Naive thymus-derived CD8-positive, alpha-beta T cell (primary cell): Measurements from ENCODE around the gene MRPS31. TPM values are rescaled to one million over a fixed set of nuclear protein-coding genes. Genes with fewer than 3 reads are reported as not detected.

ENCODE experiments used
- ATAC-seq, 2 donors: fragments of 150-1000 bp; cut with Tn5 transposase in 1 of 2; sonication (Bioruptor Pico), chemical (Tn5 transposase) in 1 of 2; 1 replicate in 1 of 2; 2 replicates in 1 of 2; pipeline ENCODE4 v1.10.0; 2021; ENCODE audit warnings: mild to moderate bottlenecking in 2 of 2, moderate library complexity in 2 of 2
- POLR2A ChIA-PET: fragments of 350-600 bp; sonication (Branson Sonifier 250); formaldehyde crosslinking; loops from one replicate; lab custom pipeline; 2021; ENCODE audit warnings: antibody characterized with exemption; lab: Charles Lee
- DNase-seq, 10 donors: peaks; one replicate each; pipeline versions ENCODE4 v3.0.0 to v3.0.0-alpha.2; 2020 to 2022
- H3K27ac Mint-ChIP-seq, 10 donors: one replicate each; pipeline ENCODE4 v1.8.0; 2020 to 2022; ENCODE audit warnings: mild to moderate bottlenecking in 10 of 10, mixed read lengths in 10 of 10, moderate library complexity in 4 of 10, inconsistent platforms in 1 of 10
- H3K27me3 Mint-ChIP-seq, 5 donors: one replicate each; pipeline ENCODE4 v1.8.0; 2021 to 2022; ENCODE audit warnings: mixed read lengths in 5 of 5
- H3K36me3 Mint-ChIP-seq, 3 donors: one replicate each; pipeline ENCODE4 v1.8.0; 2020 to 2022; ENCODE audit warnings: mixed read lengths in 3 of 3, mild to moderate bottlenecking in 2 of 3, inconsistent platforms in 1 of 3
- H3K4me1 Mint-ChIP-seq, 4 donors: one replicate each; pipeline ENCODE4 v1.8.0; 2021 to 2022; ENCODE audit warnings: mixed read lengths in 4 of 4
- H3K4me3 Mint-ChIP-seq, 10 donors: one replicate each; pipeline ENCODE4 v1.8.0; 2020 to 2022; ENCODE audit warnings: mild to moderate bottlenecking in 10 of 10, mixed read lengths in 10 of 10, moderate library complexity in 6 of 10, inconsistent platforms in 1 of 10
- H3K9me3 Mint-ChIP-seq, 9 donors: one replicate each; pipeline ENCODE4 v1.8.0; 2020 to 2022; ENCODE audit warnings: mixed read lengths in 9 of 9, mild to moderate bottlenecking in 3 of 9, inconsistent platforms in 1 of 9, moderate library complexity in 1 of 9
- microRNA-seq: library from miRNA; unstranded; fragments of <30 nt; microRNA quantifications from one replicate; pipeline ENCODE4 v1.2.0, GENCODE V29; 2022; ENCODE audit warnings: borderline microRNAs expressed
- polyA plus RNA-seq, 3 donors: library from polyadenylated mRNA; unstranded; fragments of 300-500 nt; fragmentation: Illumina TruSeq; gene quantifications; one replicate each; pipeline ENCODE4 v1.2.3, GENCODE V29; 2021
- total RNA-seq, 8 experiments: library from RNA in 2 of 8; stranded (reverse) in 2 of 8; gene quantifications; one replicate each; pipeline ENCODE4 v1.2.3 and lab custom pipeline; 2021 to 2026

MRPS31 gene
- total and polyA plus RNA-seq, 5 experiments from 2014 or later: 40.0 to 60.2 (median 48.8) TPM

GRCh38 chr13:40680659-40681323 lies 90.2 kb downstream of the MRPS31 start:
- POLR2A ChIA-PET: interaction anchor here (0.9 to 3.8 kb wide), 2 partner anchors 12 to 15 kb away, joined by 4 to 14 read pairs; no protein-coding TSS in a partner anchor
- peak overlapping the region in 1 of 10 donors; percentile 23 for H3K27ac Mint-ChIP-seq
- DNase-seq: no peak
- no peaks in the 10 kb centered on the region for H3K36me3 Mint-ChIP-seq
- peaks cover 6 to 16% (median 12%) of the 10 kb centered on the region in 4 donors for H3K4me1 Mint-ChIP-seq
- no peak for ATAC-seq
- no peaks in the 10 kb centered on the region for H3K27me3 Mint-ChIP-seq
- H3K9me3 Mint-ChIP-seq: no peaks in the 10 kb centered on the region
- no peak overlapping the region for H3K4me3 Mint-ChIP-seq

DNA sequence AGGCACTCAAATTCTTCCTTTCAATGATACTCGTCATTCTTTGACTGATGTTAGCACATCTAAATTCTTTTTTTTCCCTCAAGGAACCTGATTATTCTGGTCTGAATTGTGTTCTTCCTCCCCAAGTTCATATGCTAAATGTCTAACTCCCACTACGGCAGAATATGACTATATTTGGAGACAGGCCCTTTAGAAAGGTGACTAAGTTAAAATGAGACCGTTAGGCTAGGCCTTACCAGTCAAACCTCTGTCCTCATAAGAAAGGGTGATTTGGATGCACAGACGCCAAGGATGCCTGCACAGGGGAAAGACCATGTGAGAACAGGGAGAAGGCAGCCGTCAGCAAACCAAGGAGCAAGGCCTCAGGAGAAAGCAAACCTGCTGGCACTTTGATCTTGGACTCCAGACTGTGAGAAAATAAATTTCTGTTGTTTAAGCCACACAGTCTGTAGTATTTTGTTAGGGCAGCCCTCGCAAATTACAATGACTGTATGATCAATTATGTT lies 91.5 kb downstream of the MRPS31 start:
- ATAC-seq (no peak), DNase-seq (no peak)
- Mint-ChIP-seq H3K27ac (no peak overlapping the region), H3K9me3 (no peaks in the 10 kb centered on the region), H3K4me1 (peaks cover 6 to 16% (median 13%) of the 10 kb centered on the region in 4 donors), H3K4me3 (no peak overlapping the region), H3K27me3 (no peaks in the 10 kb centered on the region), H3K36me3 (no peaks in the 10 kb centered on the region)
- POLR2A ChIA-PET: interaction anchor here (3.8 kb wide), 1 partner anchor 11 kb away, joined by 14 read pairs; no protein-coding TSS in a partner anchor

Small RNA genes lying within 50 kb of the gene (microRNA-seq; reads per million reads assigned to microRNA genes)
- gene MIR320D1 (not detected), gene MIR621 (not detected)

Other genes with a start within 250 kb of the MRPS31 start
- 100 to 1,000 TPM; 101 to 103 TPM for gene FOXO1, start 104.5 kb downstream of the MRPS31 start, total RNA-seq
- 100 to 1,000 TPM in 1 of 3 donors, 10 to 100 TPM in 2; 59.1 to 137 (median 86.5) TPM for gene FOXO1, start 104.5 kb downstream of the MRPS31 start, polyA plus RNA-seq
- gene SLC25A15, start 18.4 kb upstream of the MRPS31 start, total RNA-seq: 10 to 100 TPM; 11.4 to 13.1 TPM
- gene SLC25A15, start 18.4 kb upstream of the MRPS31 start, polyA plus RNA-seq: 10 to 100 TPM in 2 of 3 donors, 1 to 10 TPM in 1; 5.3 to 12.1 (median 10.2) TPM
- gene ELF1, start 248.1 kb upstream of the MRPS31 start, total RNA-seq: 100 to 1,000 TPM; 184 to 200 TPM
- 100 to 1,000 TPM; 127 to 155 (median 130) TPM for gene ELF1, start 248.1 kb upstream of the MRPS31 start, polyA plus RNA-seq